ENCODE measurements around the gene HECTD2. TPM values are rescaled to one million over a fixed set of nuclear protein-coding genes. Genes with fewer than 3 reads are reported as not detected.
"Not testable (repeated sequence)": the region's sequence is repeated elsewhere in the genome, so short reads cannot be mapped to it uniquely, and the experiment has no call there.

Gene HECTD2
- total RNA-seq, 1 donor from 2014 or later: 12.0 TPM

- DNase-seq (ENCODE audit: low spot score): no peak
These were observed 2.4 kb downstream of the HECTD2 start for GRCh38 chr10:91412354-91413087.

- DNase-seq (ENCODE audit: low spot score): no peak
These were observed 5.7 kb downstream of the HECTD2 start for GRCh38 chr10:91415816-91416215.

GRCh38 chr10:91416339-91416855 lies 6.3 kb downstream of the HECTD2 start:
- no peak for DNase-seq (ENCODE audit: low spot score)

DNA sequence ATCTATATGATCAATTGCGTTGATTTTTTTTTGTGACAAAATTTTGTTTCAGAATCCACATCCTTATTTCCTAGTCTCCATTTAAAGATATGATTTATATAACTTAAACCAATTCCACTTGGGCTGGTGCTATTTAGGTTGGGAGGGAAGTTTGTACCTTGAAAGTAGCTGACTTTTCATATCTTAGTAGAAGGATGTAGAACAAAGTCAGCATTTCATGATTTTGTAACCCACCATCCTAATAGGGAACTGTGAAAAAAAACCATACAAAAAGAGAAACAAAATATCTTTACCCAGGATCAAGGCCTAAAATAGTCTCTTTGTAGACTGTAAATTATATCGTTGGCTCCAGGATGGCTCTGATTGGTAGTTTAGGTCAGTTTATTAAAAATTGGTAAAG lies 8.3 kb downstream of the HECTD2 start:
- DNase-seq (ENCODE audit: low spot score): no peak

DNA sequence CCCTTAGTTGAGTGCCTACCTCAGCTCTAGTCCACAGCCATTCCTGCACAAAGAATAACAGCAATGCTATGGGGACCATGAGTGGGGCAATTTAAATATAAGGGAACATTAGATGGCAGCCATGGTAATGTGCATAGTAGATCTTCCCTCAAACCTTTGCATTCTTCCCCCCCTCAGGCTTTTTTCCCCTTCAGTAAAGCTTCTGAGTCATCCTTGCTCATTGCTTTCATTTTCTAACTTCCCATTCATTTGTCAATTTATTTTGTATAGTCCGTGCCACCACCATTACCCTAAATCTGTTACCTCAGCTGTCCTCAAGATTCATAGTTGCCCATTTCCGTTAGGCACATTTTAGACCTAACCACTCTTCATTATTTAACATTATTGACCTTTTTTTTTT lies 10.7 kb downstream of the HECTD2 start:
- no peak for DNase-seq (ENCODE audit: low spot score)

- DNase-seq (ENCODE audit: low spot score): no peak
These were observed 12.8 kb downstream of the HECTD2 start for GRCh38 chr10:91422915-91423314.

DNA sequence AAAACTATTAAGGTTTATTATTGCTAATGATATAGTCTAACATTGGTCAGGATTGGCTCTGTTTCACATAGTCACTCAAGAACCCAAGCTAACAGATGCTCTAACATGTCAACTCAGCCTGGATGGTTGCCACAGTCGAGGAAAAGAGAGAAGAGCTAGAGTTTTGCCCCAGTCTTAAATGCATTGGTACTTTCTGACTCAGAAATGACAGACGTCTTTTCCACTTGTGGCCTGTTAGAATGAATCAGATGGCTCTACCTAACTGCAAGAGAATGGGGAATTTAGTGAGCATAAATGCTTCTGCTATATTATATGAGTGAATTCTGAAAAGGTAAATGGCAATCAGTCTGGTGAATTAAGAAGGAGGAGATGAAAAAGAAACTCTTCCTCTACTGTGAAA lies 13.9 kb downstream of the HECTD2 start:
- DNase-seq (ENCODE audit: low spot score): no peak

DNA sequence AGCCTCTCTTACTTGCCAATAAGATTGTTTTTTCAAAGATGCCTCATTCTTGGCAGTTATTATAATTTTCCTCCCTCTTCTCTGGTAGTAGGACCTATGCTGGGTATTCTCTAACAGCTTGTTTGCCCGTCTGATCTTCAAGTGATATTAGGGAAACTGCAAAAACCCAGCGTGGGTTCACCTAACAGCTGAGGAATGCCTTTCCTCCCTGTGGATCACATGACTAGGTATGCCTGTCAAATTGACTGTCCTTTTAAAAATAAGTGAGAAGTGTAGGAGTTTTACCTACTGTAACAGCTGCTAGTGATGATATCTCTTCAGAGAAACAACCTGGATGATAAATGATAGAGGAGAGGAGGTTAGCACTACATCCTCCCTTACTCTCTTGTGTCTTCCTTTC lies 22.0 kb downstream of the HECTD2 start:
- no peak for DNase-seq (ENCODE audit: low spot score)

- DNase-seq (ENCODE audit: low spot score): no peak
These were observed 23.5 kb downstream of the HECTD2 start for GRCh38 chr10:91433620-91434019.

- no peak for DNase-seq (ENCODE audit: low spot score)
These were observed 23.9 kb downstream of the HECTD2 start for GRCh38 chr10:91434041-91434440.

DNA sequence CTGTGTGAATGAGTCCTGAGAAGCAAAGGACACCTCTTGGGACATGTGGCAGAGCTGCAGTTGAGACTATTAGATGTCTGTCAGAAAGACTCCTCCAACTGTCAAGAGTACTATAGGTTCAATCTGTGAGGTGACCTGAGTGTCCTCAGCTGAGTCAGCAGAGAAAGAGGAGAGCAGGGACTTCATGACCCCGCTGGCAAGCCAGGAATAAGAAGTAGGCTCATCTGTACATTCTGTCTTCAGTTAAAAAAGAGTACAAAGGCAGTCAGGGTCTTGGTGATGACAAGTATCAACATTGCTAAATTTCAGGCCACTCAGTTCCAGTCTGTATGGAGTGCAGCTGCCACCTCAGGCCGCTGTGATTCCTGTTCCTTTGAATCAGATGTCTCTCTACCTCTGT lies 25.1 kb downstream of the HECTD2 start:
- no peak for DNase-seq (ENCODE audit: low spot score)

DNA sequence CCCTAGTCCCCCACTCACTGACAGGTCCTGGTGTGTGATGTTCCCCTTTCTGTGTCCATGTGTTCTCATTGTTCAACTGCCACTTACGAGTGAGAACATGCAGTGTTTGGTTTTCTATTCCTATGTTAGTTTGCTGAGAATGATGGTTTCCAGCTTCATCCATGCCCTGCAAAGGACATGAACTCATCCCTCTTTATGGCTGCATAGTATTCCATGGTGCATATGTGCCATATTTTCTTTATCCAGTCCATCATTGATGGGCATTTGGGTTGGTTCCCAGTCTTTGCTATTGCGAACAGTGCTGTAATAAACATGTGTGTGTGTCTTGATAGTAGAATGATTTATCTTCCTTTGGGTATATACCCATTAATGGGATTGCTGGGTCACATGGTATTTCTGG lies 28.1 kb downstream of the HECTD2 start:
- DNase-seq (ENCODE audit: low spot score): not testable (repeated sequence)

DNA sequence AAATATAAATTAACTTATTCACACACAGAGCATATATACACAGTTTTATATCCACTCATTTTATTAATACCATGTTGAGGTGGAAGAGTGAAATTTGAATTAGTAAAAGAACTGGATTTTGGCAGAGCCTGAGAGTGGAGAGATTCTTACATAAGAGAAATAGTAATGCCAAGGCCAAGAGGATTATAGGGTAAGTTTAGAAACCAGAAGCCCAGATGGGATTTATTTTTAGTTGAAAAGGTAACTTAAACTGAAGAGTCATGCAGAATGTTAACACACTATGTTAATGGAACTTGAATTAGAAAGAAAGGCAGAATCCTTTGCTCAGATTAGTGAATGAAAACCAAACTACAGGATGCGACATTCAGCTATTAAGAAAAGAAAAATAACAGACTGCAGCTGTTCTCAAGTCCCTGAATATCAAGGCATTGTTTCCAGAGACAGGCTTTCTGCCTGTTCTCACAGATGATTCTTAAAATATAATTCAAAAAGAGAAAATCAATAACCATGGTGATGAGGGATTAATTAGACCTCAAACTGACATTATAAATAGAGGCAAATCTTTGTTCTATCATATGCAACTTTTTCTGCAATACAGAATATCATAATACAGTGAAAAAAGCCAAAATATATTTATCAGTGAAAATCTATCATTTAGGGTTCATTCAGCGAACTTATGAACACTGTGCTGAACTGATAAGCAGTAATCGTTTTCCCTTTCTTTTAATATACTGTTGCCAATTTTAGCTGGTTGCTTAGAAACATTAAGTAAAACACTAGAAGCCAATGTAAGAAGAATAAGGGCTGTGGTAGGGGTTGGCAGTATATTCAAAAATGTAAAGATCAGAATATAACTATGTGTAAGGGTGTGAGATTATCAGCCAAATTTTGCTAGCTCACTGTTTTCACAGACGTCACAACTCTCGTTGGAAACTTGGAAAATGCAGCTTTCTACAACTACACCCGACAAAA lies 34.4 kb downstream of the HECTD2 start:
- DNase-seq (ENCODE audit: low spot score): no peak

DNA sequence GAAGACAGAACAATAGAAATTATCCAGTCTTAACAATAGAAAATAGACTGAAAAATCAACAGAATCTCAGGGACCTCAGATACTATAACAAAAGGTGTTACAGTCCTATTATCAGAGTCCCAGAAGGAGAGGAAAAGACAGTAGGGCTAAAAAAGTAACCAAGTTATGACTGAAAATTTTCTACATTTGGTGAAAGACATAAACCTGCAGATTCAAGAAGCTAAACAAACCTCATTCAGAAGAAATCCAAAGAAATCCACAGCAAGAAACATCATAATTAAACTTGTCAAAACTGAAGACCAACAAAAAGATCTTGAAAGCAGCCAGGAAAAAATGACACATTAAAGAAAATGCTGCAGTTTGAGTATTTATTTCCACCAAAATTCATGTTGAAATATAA lies 41.9 kb downstream of the HECTD2 start:
- no peak for DNase-seq (ENCODE audit: low spot score)

GRCh38 chr10:91453535-91453934 lies 43.4 kb downstream of the HECTD2 start:
- DNase-seq (ENCODE audit: low spot score): no peak

DNA sequence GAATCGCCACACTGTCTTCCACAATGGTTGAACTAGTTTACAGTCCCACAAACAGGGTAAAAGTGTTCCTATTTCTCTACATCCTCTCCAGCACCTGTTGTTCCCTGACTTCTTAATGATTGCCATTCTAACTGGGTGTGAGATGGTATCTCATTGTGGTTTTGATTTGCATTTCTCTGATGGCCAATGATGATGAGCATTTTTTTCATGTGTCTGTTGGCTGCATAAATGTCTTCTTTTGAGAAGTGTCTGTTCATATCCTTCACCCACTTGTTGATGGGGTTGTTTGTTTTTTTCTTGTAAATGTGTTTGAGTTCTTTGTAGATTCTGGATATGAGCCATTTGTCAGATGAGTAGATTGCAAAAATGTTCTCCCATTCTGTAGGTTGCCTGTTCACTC lies 45.0 kb downstream of the HECTD2 start:
- DNase-seq (ENCODE audit: low spot score): not testable (repeated sequence)

DNA sequence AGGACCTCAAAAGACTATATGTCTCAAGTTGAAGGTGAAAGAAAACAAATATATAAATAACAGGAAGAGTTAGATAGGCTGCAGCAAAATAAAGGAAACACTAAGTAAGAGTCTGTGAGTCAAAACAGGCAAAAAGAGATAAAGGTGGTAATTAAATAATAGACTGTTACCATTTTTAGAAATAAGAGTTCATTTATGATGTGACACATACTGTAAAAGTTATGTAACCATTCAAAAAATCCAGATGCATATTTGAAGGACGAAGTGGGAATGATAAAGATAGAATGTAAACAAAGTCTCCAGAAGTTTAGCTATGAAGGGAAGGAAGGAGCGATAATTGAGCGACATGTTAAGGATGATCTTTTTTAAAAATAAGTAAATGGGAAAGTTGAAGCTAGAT lies 50.5 kb downstream of the HECTD2 start:
- DNase-seq (ENCODE audit: low spot score): no peak

- no peak for DNase-seq (ENCODE audit: low spot score)
These were observed 52.3 kb downstream of the HECTD2 start for GRCh38 chr10:91462423-91462822.

GRCh38 chr10:91464500-91464899 lies 54.4 kb downstream of the HECTD2 start:
- DNase-seq (ENCODE audit: low spot score): no peak

DNA sequence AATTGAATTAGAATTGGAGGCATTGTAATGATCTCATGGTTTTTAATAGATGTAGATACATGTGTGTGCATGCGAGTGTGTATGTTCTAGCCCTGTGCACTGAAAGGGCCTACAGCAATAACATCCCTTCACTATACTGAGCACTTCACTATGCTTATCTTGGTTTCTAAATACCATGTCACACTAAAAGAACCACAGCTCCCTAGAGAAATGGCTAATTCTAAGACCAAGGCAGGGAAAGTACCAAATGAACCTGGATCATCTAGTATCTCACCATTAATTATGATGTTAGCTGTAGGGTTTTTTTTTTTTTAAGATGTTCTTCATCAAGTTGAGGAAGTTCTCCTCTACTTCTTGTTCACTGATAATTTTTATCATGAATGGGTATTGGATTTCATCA lies 55.1 kb downstream of the HECTD2 start:
- no peak for DNase-seq (ENCODE audit: low spot score)

DNA sequence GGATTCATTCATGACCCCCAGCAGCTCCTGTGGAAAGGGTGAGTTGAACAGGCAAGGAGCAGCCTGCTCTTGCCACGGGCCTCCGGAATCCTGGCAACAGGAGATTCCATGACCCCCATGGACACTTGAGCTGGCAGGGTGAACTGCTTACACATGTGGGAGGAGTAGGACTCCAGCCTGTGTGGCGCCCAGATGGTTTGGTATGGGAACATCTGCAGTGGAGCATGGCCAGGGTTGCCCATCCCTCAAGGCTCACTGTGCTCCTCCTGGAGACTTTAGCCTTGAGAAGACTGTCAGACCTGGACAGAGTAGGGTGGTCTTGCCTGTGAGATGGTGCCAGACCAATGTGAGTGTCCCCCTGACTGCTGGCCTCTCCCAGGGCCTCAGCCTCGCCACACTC lies 57.0 kb downstream of the HECTD2 start:
- DNase-seq (ENCODE audit: low spot score): no peak

- DNase-seq (ENCODE audit: low spot score): no peak
These were observed 61.5 kb downstream of the HECTD2 start for GRCh38 chr10:91471602-91472001.

DNA sequence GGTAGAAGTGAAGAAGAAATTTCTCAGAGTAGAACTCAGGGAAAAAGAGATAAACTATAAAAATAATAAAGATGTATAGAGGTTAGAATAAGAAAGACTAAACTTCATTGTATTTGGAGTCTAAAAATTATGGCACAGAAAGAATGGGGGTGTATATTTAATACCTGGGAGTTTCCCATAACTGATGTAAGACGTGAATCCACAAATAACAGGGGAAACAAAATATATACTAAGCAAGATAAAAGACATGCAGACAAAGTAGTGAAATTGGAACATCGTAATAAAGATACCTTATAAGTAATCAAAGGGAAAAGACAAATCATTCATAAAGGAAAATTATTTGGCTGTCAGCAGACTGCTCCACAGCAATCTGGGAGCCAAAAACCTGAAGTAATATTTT lies 62.8 kb downstream of the HECTD2 start:
- DNase-seq (ENCODE audit: low spot score): no peak

Data from mucosa of gallbladder (tissue), 1 donor.